ENCODE results near the gene CSNK2A2. TPM values are rescaled to one million over a fixed set of nuclear protein-coding genes. Genes with fewer than 3 reads are reported as not detected.

Gene CSNK2A2
- total RNA-seq, 1 donor from 2014 or later, result 77.9 TPM

DNA sequence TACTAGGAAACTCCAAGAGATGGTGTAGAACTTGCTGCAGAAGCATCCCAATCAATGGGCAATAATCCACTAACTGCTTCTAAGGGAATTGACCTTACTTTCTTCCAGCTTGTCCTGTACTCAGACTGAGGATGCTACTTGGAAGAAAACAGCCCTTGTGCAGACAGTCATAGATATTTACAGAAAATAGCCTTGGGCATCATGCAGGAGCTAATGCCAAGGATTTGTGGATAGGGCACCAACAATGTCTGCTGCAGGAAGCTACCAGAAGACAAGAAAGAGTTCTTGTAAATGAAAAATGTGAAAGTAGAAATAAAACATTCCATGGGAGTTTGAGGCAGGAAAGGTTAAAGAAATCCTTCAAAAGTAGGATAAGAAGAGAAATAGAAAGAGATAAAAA, 21.5 kb upstream of the CSNK2A2 start:
- peaks cover 4% of the 10 kb centered on the region for H3K9me3 Mint-ChIP-seq (ENCODE audit: unreplicated experiment)
- no peaks in the 10 kb centered on the region for H3K36me3 Mint-ChIP-seq (ENCODE audit: unreplicated experiment)
- peaks cover 6% of the 10 kb centered on the region for H3K4me1 Mint-ChIP-seq (ENCODE audit: unreplicated experiment)
- peaks cover 50% of the 10 kb centered on the region for H3K27me3 Mint-ChIP-seq (ENCODE audit: unreplicated experiment)
- H3K4me3 Mint-ChIP-seq (ENCODE audit: unreplicated experiment), result no peak overlapping the region
- TF ChIP-seq, protein P1, sequence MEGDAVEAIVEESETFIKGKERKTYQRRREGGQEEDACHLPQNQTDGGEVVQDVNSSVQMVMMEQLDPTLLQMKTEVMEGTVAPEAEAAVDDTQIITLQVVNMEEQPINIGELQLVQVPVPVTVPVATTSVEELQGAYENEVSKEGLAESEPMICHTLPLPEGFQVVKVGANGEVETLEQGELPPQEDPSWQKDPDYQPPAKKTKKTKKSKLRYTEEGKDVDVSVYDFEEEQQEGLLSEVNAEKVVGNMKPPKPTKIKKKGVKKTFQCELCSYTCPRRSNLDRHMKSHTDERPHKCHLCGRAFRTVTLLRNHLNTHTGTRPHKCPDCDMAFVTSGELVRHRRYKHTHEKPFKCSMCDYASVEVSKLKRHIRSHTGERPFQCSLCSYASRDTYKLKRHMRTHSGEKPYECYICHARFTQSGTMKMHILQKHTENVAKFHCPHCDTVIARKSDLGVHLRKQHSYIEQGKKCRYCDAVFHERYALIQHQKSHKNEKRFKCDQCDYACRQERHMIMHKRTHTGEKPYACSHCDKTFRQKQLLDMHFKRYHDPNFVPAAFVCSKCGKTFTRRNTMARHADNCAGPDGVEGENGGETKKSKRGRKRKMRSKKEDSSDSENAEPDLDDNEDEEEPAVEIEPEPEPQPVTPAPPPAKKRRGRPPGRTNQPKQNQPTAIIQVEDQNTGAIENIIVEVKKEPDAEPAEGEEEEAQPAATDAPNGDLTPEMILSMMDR (IDR thresholded peaks at IDR 0.05), result no peak
- H3K27ac Mint-ChIP-seq (ENCODE audit: unreplicated experiment), result no peak overlapping the region
- DNase-seq (ENCODE audit: extremely low spot score, unreplicated experiment), result no peak

GRCh38 chr16:58218786-58219185, 20.9 kb upstream of the CSNK2A2 start:
- H3K27me3 Mint-ChIP-seq (ENCODE audit: unreplicated experiment), result peaks cover 53% of the 10 kb centered on the region
- TF ChIP-seq, protein P1 (IDR thresholded peaks at IDR 0.05), result no peak
- peaks cover 6% of the 10 kb centered on the region for H3K4me1 Mint-ChIP-seq (ENCODE audit: unreplicated experiment)
- DNase-seq (ENCODE audit: extremely low spot score, unreplicated experiment), result no peak
- no peak overlapping the region for H3K4me3 Mint-ChIP-seq (ENCODE audit: unreplicated experiment)
- no peak overlapping the region for H3K27ac Mint-ChIP-seq (ENCODE audit: unreplicated experiment)
- no peaks in the 10 kb centered on the region for H3K36me3 Mint-ChIP-seq (ENCODE audit: unreplicated experiment)
- H3K9me3 Mint-ChIP-seq (ENCODE audit: unreplicated experiment), result peaks cover 4% of the 10 kb centered on the region

GRCh38 chr16:58217311-58217925, 19.5 kb upstream of the CSNK2A2 start:
- Mint-ChIP-seq H3K27me3 (ENCODE audit: unreplicated experiment) (peaks cover 61% of the 10 kb centered on the region), H3K27ac (ENCODE audit: unreplicated experiment) (no peak overlapping the region), H3K9me3 (ENCODE audit: unreplicated experiment) (peaks cover 4% of the 10 kb centered on the region), H3K36me3 (ENCODE audit: unreplicated experiment) (no peaks in the 10 kb centered on the region), H3K4me1 (ENCODE audit: unreplicated experiment) (peaks cover 3% of the 10 kb centered on the region), H3K4me3 (ENCODE audit: unreplicated experiment) (no peak overlapping the region)
- DNase-seq (ENCODE audit: extremely low spot score, unreplicated experiment), result no peak
- TF ChIP-seq, protein P1 (IDR thresholded peaks at IDR 0.05), result no peak

GRCh38 chr16:58212824-58213655, 15.1 kb upstream of the CSNK2A2 start:
- Mint-ChIP-seq H3K4me1 (ENCODE audit: unreplicated experiment) (no peaks in the 10 kb centered on the region), H3K27me3 (ENCODE audit: unreplicated experiment) (peaks cover 59% of the 10 kb centered on the region), H3K27ac (ENCODE audit: unreplicated experiment) (no peak overlapping the region), H3K4me3 (ENCODE audit: unreplicated experiment) (no peak overlapping the region), H3K9me3 (ENCODE audit: unreplicated experiment) (no peaks in the 10 kb centered on the region), H3K36me3 (ENCODE audit: unreplicated experiment) (no peaks in the 10 kb centered on the region)
- TF ChIP-seq, protein P1 (IDR thresholded peaks at IDR 0.05), result no peak
- DNase-seq (ENCODE audit: extremely low spot score, unreplicated experiment), result no peak

DNA sequence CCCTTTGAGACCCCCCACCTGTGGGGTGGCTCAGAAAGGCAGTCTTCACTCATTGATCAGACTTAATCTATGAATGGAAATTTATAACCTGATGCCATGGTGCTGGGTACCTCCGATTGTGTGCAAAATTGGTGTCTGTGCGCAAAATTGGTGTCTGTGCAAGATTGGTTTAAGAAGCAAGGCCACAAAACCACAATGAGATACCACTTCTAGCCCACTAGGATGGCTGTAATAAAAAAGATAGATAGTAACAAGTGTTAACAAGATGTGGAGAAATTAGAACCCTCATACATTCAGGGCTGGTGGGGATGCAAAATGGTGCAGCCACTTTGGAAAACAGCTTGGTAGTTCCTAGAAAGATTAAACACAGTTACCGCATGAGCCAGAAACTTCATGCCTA, 13.9 kb upstream of the CSNK2A2 start:
- H3K27ac Mint-ChIP-seq (ENCODE audit: unreplicated experiment), result no peak overlapping the region
- H3K9me3 Mint-ChIP-seq (ENCODE audit: unreplicated experiment), result no peaks in the 10 kb centered on the region
- H3K4me1 Mint-ChIP-seq (ENCODE audit: unreplicated experiment), result no peaks in the 10 kb centered on the region
- peaks cover 56% of the 10 kb centered on the region for H3K27me3 Mint-ChIP-seq (ENCODE audit: unreplicated experiment)
- TF ChIP-seq, protein P1 (IDR thresholded peaks at IDR 0.05), result no peak
- no peak for DNase-seq (ENCODE audit: extremely low spot score, unreplicated experiment)
- H3K36me3 Mint-ChIP-seq (ENCODE audit: unreplicated experiment), result no peaks in the 10 kb centered on the region
- H3K4me3 Mint-ChIP-seq (ENCODE audit: unreplicated experiment), result no peak overlapping the region

Data from osteocyte (in vitro differentiated cells).